GM19438 (cell line): ENCODE results near the gene APOL3.
"Not testable (repeated sequence)": the region's sequence is repeated elsewhere in the genome, so short reads cannot be mapped to it uniquely, and the experiment has no call there.

Source experiments
- ATAC-seq: cut with Tn5 transposase; IDR thresholded peaks from one replicate; pipeline ENCODE4 v1.9.1; 2021; ENCODE audit warnings: low read depth; ENCODE audit not compliant: unreplicated experiment

APOL3 gene

GRCh38 chr22:36162127-36163034 is 1.8 kb upstream of the APOL3 start:
- ATAC-seq, result no peak

- ATAC-seq, result not testable (repeated sequence)
Observed at GRCh38 chr22:36161793-36162126, 1.2 kb upstream of the APOL3 start.

GRCh38 chr22:36156515-36157419 is 3.8 kb downstream of the APOL3 start:
- no peak for ATAC-seq

GRCh38 chr22:36156119-36156514 is 4.4 kb downstream of the APOL3 start:
- no peak for ATAC-seq

- ATAC-seq, result no peak
Observed at GRCh38 chr22:36155702-36156101, 4.9 kb downstream of the APOL3 start.

- ATAC-seq, result no peak
Observed at GRCh38 chr22:36154423-36154945, 6.1 kb downstream of the APOL3 start.

- no peak for ATAC-seq
Observed at GRCh38 chr22:36153501-36154422, 6.8 kb downstream of the APOL3 start.

- not testable (repeated sequence) for ATAC-seq
Observed at GRCh38 chr22:36152821-36153220, 7.7 kb downstream of the APOL3 start.

GRCh38 chr22:36152088-36152487 is 8.5 kb downstream of the APOL3 start:
- ATAC-seq, result no peak

- ATAC-seq, result no peak
Observed at GRCh38 chr22:36151006-36151595, 9.5 kb downstream of the APOL3 start.

GRCh38 chr22:36149441-36149840 is 11.1 kb downstream of the APOL3 start:
- ATAC-seq, result no peak

GRCh38 chr22:36148411-36148810 is 12.1 kb downstream of the APOL3 start:
- ATAC-seq, result no peak

- no peak for ATAC-seq
Observed at GRCh38 chr22:36147196-36147791, 13.3 kb downstream of the APOL3 start.

GRCh38 chr22:36145881-36146280 is 14.7 kb downstream of the APOL3 start:
- ATAC-seq, result no peak

- ATAC-seq, result no peak
Observed at GRCh38 chr22:36144886-36145541, 15.5 kb downstream of the APOL3 start.

- ATAC-seq, result no peak
Observed at GRCh38 chr22:36143956-36144355, 16.6 kb downstream of the APOL3 start.

GRCh38 chr22:36143066-36143815 is 17.3 kb downstream of the APOL3 start:
- ATAC-seq, result no peak

- no peak for ATAC-seq
Observed at GRCh38 chr22:36141481-36141880, 19.1 kb downstream of the APOL3 start.
